Activated B cell treated with CpG ODN at 0.5 μM for 24 hours (primary cell): ENCODE data around the gene CSAD. TPM values are rescaled to one million over a fixed set of nuclear protein-coding genes. Genes with fewer than 3 reads are reported as not detected.

Experiments used
- ATAC-seq: fragments of 200-7000 bp; cut with Tn5 transposase; one replicate; pipeline ENCODE4 v1.10.0; 2021; ENCODE audit warnings: low read depth, mild to moderate bottlenecking, moderate library complexity
- CTCF ChIA-PET: fragments of 350-600 bp; sonication (Branson Sonifier 250); formaldehyde crosslinking; loops from one replicate; lab custom pipeline; 2021; ENCODE audit warnings: antibody characterized with exemption; lab: Charles Lee
- POLR2A ChIA-PET: fragments of 350-600 bp; sonication (Branson Sonifier 250); formaldehyde crosslinking; loops from one replicate; lab custom pipeline; 2021; ENCODE audit warnings: antibody characterized with exemption; lab: Charles Lee
- DNase-seq: peaks from one replicate; pipeline ENCODE4 v3.0.0; 2022
- H3K27ac Mint-ChIP-seq: one replicate; pipeline ENCODE4 v1.8.0; 2020; ENCODE audit warnings: mixed read lengths
- H3K27me3 Mint-ChIP-seq: one replicate; pipeline ENCODE4 v1.8.0; 2021; ENCODE audit warnings: mixed read lengths
- H3K36me3 Mint-ChIP-seq: one replicate; pipeline ENCODE4 v1.8.0; 2021; ENCODE audit warnings: low read depth, mixed read lengths
- H3K4me1 Mint-ChIP-seq: one replicate; pipeline ENCODE4 v1.8.0; 2021; ENCODE audit warnings: mixed read lengths
- H3K4me3 Mint-ChIP-seq: one replicate; pipeline ENCODE4 v1.8.0; 2020; ENCODE audit warnings: mild to moderate bottlenecking, mixed read lengths
- H3K9me3 Mint-ChIP-seq: one replicate; pipeline ENCODE4 v1.8.0; 2020; ENCODE audit warnings: mixed read lengths
- intact Hi-C: fragments of 100-400 bp; cut with micrococcal nuclease; formaldehyde crosslinking; loops from one replicate; pipeline ENCODE4 v1.15.1; 2024
- total RNA-seq: library from RNA; stranded (reverse); gene quantifications from 2 replicates; pipeline ENCODE4 v1.2.3, GENCODE V29; 2022
- TF ChIP-seq, protein P1 (sequence below): fragments of 200-600 bp; IDR thresholded peaks from one replicate; pipeline ENCODE4 v1.8.0; 2022; ENCODE audit warnings: antibody characterized with exemption, mild to moderate bottlenecking

The CSAD gene
- total RNA-seq, 1 donor from 2014 or later = 34.6 TPM

DNA sequence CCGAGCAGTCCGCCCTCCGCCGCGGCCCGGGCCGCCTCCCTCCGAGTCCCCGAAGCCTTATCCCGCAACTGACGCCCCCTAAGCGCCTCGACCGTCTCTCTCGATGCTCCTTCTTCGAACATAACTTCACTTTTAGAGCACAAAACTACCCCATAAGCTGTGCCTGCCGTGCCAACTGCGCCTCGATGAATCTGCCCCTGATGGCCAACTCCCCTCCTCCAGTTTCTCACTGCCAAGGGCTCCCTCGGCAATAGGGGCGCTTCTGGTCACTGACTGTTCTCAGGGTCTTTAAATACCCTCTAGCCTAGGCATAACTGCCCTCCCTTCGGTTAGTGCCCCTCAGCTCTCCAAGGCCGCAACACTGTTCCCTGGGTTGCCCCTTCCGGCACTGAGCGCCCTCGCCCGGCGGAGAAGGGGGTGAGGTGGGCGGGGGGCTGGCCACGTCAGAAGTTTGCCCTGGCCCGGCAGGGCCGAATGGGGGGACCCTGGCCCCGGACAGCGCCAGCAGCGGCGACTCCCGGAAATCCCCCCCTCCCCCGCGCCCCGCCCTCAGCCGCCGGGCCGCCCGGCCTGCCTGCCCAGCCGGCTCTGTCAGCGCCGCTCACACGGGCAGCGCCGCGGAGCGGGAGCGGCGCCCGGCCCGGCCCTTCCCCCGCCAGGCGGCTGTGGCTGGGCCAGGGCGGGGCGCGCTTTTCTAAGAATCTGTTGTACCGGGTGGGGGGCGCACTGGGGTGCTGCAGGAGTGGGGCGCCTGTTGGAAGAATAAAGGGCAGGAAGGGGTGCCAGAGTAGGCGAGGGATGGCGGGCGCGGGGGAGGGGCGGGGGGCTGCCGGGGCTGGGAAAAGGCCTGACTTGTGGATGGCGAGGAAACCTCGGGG is 40.7 kb upstream of the CSAD start:
- DNase-seq (peak; percentile 66), ATAC-seq (peak; percentile 47)
- intact Hi-C loops = loop anchor here (1.0 to 2.0 kb wide), 8 partner anchors 11 to 100 kb away; partner anchors contain the start of genes AAAS, CSAD, ESPL1 and PFDN5
- CTCF ChIA-PET = interaction anchor here (1.5 kb wide), 2 partner anchors 8 to 10 kb away, joined by 3 to 5 read pairs; no protein-coding TSS in a partner anchor
- H3K27me3 Mint-ChIP-seq = no peaks in the 10 kb centered on the region
- H3K9me3 Mint-ChIP-seq = no peaks in the 10 kb centered on the region
- H3K4me3 Mint-ChIP-seq = peak overlapping the region; percentile 89
- H3K4me1 Mint-ChIP-seq = peaks cover 42% of the 10 kb centered on the region
- POLR2A ChIA-PET = interaction anchor here (0.6 to 3.8 kb wide), 18 partner anchors 10 to 243 kb away, joined by 3 to 66 read pairs (median 6); partner anchors contain the start of genes AAAS, CSAD, ESPL1 and MYG1
- TF ChIP-seq, protein P1, sequence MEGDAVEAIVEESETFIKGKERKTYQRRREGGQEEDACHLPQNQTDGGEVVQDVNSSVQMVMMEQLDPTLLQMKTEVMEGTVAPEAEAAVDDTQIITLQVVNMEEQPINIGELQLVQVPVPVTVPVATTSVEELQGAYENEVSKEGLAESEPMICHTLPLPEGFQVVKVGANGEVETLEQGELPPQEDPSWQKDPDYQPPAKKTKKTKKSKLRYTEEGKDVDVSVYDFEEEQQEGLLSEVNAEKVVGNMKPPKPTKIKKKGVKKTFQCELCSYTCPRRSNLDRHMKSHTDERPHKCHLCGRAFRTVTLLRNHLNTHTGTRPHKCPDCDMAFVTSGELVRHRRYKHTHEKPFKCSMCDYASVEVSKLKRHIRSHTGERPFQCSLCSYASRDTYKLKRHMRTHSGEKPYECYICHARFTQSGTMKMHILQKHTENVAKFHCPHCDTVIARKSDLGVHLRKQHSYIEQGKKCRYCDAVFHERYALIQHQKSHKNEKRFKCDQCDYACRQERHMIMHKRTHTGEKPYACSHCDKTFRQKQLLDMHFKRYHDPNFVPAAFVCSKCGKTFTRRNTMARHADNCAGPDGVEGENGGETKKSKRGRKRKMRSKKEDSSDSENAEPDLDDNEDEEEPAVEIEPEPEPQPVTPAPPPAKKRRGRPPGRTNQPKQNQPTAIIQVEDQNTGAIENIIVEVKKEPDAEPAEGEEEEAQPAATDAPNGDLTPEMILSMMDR = no peak
- peaks cover 8% of the 10 kb centered on the region for H3K36me3 Mint-ChIP-seq
- H3K27ac Mint-ChIP-seq = peak overlapping the region; percentile 96

GRCh38 chr12:53220694-53221202 is 40.0 kb upstream of the CSAD start:
- TF ChIP-seq, protein P1 = no peak
- peaks cover 8% of the 10 kb centered on the region for H3K36me3 Mint-ChIP-seq
- peak; percentile 77 for ATAC-seq
- no peaks in the 10 kb centered on the region for H3K27me3 Mint-ChIP-seq
- peak overlapping the region; percentile 89 for H3K4me3 Mint-ChIP-seq
- no peaks in the 10 kb centered on the region for H3K9me3 Mint-ChIP-seq
- peaks cover 49% of the 10 kb centered on the region for H3K4me1 Mint-ChIP-seq
- intact Hi-C loops = loop anchor here (1.0 to 2.0 kb wide), 9 partner anchors 11 to 101 kb away; partner anchors contain the start of genes AAAS, CSAD, ESPL1 and PFDN5
- DNase-seq = peak; percentile 74
- POLR2A ChIA-PET = interaction anchor here (0.6 to 3.8 kb wide), 34 partner anchors 9 to 280 kb away, joined by 3 to 66 read pairs (median 4); partner anchors contain the start of genes AAAS, CSAD, ESPL1 and ITGB7
- peak overlapping the region; percentile 96 for H3K27ac Mint-ChIP-seq
- CTCF ChIA-PET = interaction anchor here (0.8 to 14.7 kb wide), 8 partner anchors 7 to 124 kb away, joined by 3 to 298 read pairs (median 4); partner anchors contain the start of genes AAAS, ESPL1 and PFDN5

DNA sequence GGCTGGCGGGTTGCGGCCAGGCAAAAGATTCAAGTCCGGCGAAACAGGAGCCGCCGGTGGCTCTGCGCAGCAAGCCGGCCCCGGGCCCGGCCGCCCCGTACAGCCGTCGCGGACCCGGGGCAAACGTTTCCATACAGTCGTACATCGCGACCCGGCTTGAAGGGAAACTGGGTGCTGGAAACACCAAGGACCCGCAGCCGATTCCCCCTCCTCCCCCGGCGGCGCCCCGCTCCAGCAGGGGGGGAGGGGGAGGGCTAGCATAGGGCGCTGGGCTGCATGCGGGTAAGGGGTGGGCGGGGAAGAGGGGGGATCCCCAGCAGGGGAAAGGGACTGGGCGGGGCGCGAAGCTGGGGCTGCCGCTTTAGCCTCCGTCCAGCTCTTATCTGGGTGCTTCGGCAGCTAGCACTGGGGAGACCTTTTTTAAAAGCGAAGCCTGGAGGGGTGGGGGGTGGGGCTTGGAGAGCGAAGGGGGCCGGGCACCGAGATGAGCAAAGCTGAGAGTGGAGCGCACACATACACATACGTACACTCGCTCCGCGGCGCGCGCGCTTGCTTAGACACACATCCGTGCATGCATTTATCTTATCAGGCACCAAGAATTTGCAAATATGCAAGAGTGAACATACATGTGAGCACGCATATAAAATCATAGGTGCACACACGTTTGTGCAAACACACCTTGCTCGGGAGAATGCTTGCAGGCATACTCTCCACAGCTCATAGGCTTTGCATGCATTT is 39.4 kb upstream of the CSAD start:
- peak overlapping the region; percentile 89 for H3K4me3 Mint-ChIP-seq
- no peaks in the 10 kb centered on the region for H3K27me3 Mint-ChIP-seq
- no peaks in the 10 kb centered on the region for H3K9me3 Mint-ChIP-seq
- peaks cover 8% of the 10 kb centered on the region for H3K36me3 Mint-ChIP-seq
- ChIA-PET POLR2A (interaction anchor here (0.5 to 3.8 kb wide), 33 partner anchors 8 to 281 kb away, joined by 3 to 66 read pairs (median 4); partner anchors contain the start of genes AAAS, CSAD, ESPL1 and ITGB7), CTCF (interaction anchor here (0.8 to 14.7 kb wide), 6 partner anchors 8 to 125 kb away, joined by 3 to 298 read pairs (median 4); partner anchors contain the start of genes AAAS, ESPL1 and PFDN5)
- peak; percentile 57 for DNase-seq
- intact Hi-C loops = loop anchor here (1.0 to 10.0 kb wide), 3 partner anchors 11 to 285 kb away; partner anchors contain the start of genes NPFF and TARBP2
- H3K4me1 Mint-ChIP-seq = peaks cover 53% of the 10 kb centered on the region
- peak overlapping the region; percentile 96 for H3K27ac Mint-ChIP-seq
- TF ChIP-seq, protein P1 = no peak
- peak; percentile 43 for ATAC-seq

GRCh38 chr12:53219292-53219955 is 38.7 kb upstream of the CSAD start:
- intact Hi-C loops = loop anchor here (10.0 kb wide), 1 partner anchor 285 kb away; the partner anchor contains the start of genes NPFF and TARBP2
- no peak for DNase-seq

More at GRCh38 chr12:53219292-53219955, 38.7 kb upstream of the CSAD start:
- ChIA-PET POLR2A (interaction anchor here (0.5 to 3.8 kb wide), 27 partner anchors 8 to 1824 kb away, joined by 3 to 66 read pairs (median 4); partner anchors contain the start of genes AAAS, CSAD, ESPL1 and ITGB7), CTCF (interaction anchor here (1.0 to 14.7 kb wide), 5 partner anchors 11 to 126 kb away, joined by 3 to 298 read pairs (median 5); partner anchors contain the start of genes AAAS, ESPL1 and PFDN5)
- Mint-ChIP-seq H3K36me3 (peaks cover 11% of the 10 kb centered on the region), H3K4me3 (peak overlapping the region; percentile 89), H3K27me3 (no peaks in the 10 kb centered on the region), H3K9me3 (no peaks in the 10 kb centered on the region), H3K27ac (peak overlapping the region; percentile 86), H3K4me1 (peaks cover 55% of the 10 kb centered on the region)
- TF ChIP-seq, protein P1 = no peak
- ATAC-seq = no peak
